ACHN (cell line): Measurements from ENCODE around the gene RASGRF2.
A peak's percentile ranks its signal among the peaks of the same experiment; 100 is the strongest.
"Not testable (repeated sequence)": the region's sequence is repeated elsewhere in the genome, so short reads cannot be mapped to it uniquely, and the experiment has no call there.

Experiments used
- DNase-seq: peaks from one replicate; pipeline ENCODE4 v3.0.0-alpha.2; 2015
- in situ Hi-C: cut with HindIII; loops from 2 replicates; pipeline ENCODE4 v1.10.0; 2017; ENCODE audit warnings: low sequenced_read_pairs, low pct_ligation_motif_present, low pct_unique_long_range_greater_than_20kb

The RASGRF2 gene

GRCh38 chr5:81044868-81045267 is 84.7 kb downstream of the RASGRF2 start:
- in situ Hi-C loops: no loop called here
- no peak for DNase-seq

DNA sequence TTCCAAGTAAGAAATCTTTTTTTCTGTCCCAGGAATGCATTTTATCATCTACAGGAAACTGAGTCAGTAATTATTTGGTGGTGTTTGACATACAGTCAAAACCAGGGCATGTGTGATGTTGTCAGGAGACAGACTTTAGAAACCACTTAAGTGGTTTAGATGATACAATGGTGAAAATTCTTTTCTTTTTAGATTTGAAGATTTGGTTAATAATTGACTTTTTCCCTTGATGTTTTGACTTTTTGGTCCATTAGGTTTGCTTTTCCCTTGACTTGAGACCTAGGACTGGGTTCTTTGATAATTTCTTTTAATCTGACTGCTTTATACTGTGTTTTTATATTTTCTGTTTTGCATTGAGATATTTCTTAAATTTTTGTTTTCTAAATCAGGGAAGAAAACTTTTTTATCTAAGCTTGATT is 85.2 kb downstream of the RASGRF2 start:
- peak; percentile 41 for DNase-seq
- in situ Hi-C loops: no loop called here

GRCh38 chr5:81046041-81046440 is 85.9 kb downstream of the RASGRF2 start:
- in situ Hi-C loops: no loop called here
- no peak for DNase-seq

DNA sequence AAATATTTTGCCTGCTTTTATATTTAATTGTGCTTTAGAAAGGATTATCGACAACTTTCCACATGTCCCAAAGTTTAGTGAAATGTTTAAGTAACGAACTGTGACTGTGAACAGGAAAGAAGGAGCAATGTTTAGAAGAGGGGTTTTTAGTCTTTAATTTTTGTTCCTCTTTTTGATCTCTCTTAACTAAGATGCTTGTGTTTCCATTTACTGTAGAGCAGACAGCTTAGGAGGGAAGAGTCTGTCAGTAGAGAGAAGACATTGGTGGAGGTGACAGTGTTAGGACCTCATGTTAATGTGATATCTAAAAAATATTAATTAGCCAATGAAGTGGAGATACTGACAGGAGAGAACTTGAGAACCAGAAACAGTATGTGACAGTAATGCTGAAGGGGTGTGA is 92.2 kb downstream of the RASGRF2 start:
- in situ Hi-C loops: no loop called here
- DNase-seq: no peak

DNA sequence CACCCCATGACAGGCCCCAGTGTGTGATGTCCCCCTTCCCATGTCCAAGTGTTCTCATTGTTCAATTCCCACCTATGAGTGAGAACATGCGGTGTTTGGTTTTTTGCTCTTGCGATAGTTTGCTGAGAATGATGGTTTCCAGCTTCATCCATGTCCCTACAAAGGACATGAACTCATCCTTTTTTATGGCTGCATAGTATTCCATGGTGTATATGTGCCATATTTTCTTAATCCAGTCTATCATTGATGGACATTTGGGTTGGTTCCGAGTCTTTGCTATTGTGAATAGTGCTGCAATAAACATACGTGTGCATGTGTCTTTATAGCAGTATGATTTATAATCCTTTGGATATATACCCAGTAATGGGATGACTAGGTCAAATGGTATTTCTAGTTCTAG is 93.1 kb downstream of the RASGRF2 start:
- in situ Hi-C loops, DNase-seq: not testable (repeated sequence)

- in situ Hi-C loops: no loop called here
- no peak for DNase-seq
Observed at GRCh38 chr5:81058121-81058520, 98.0 kb downstream of the RASGRF2 start.

DNA sequence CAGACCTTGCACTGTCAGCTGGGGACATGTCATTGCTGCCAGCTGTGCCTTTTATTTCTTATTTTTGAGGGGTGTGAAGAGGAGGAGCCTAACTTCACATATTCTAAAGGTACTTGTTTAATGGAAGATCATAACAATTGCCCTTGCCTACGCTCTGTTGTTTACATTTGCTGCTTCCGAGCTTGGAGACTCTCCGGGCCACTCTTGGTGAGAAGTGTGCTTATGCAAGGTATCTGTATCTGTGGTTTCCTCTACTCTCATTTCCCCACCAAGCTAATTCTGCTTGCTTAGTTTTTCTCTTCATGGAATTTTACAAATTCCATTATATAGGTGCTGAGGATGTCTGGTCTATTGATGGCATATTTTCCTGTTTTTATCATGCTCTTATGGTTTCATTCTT is 105.3 kb downstream of the RASGRF2 start:
- in situ Hi-C loops: no loop called here
- DNase-seq: no peak

DNA sequence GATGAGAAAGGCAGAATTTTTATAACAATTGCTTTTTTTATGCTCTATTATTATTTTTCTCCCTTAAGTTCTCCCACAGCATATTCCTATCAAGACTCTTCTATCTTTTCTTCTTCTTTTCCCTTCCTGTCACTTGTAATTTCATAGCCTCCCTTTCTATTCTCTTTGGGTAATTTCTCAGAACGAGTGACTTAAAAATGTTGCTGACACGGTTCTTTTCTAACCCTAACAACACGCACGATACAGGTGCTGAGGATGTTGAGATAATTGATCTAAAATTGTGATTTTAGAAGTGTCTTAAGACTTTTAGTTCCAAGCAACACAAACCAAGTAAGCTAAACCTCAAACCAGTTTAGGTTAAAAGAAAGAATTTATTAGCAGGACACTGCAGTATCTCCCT is 105.9 kb downstream of the RASGRF2 start:
- no peak for DNase-seq

DNA sequence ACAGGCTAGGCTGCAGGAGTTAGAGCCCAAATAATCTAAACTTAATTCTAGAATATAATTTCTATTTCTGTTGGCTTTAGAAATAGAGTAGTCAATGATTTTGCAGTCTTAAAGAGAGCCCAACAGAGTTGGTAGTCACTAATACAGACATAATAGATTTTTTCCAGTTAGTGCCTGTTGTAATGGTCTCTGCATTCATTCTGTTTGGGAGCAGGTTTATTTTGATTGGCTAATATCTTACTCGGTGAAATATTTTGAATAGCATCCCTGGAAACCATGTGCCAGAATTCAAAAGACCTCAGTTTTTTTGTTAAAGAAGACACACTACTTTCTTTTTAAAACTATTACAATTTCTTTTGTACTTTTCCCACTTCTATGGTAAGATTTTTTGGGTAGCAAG is 107.2 kb downstream of the RASGRF2 start:
- no peak for DNase-seq
- in situ Hi-C loops: no loop called here

More for the DNA sequence above, 105.9 kb downstream of the RASGRF2 start:
- in situ Hi-C loops: no loop called here

GRCh38 chr5:81068063-81068462 is 107.9 kb downstream of the RASGRF2 start:
- in situ Hi-C loops: no loop called here
- no peak for DNase-seq

DNA sequence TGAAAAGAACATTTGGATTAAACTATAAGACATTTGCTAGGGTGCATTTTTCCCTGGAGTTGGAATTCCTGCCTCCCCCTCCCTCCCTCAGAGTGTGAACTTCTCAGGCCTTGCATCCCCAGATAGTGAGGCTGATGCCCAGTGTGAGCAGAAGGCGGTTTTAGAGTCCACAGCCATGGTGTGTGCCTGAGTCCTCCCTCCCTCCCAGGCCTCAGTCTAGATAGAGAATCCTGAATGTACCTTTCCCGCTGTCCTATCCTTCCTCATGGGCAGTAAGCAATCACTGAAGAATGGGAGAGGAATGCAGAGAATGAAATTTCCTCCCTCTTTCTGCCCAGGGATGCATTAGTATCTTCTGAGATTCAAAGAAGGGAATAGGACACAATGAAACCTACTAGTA is 108.5 kb downstream of the RASGRF2 start:
- no peak for DNase-seq
- in situ Hi-C loops: no loop called here

GRCh38 chr5:81069990-81070389 is 109.8 kb downstream of the RASGRF2 start:
- in situ Hi-C loops: no loop called here
- DNase-seq: no peak

DNA sequence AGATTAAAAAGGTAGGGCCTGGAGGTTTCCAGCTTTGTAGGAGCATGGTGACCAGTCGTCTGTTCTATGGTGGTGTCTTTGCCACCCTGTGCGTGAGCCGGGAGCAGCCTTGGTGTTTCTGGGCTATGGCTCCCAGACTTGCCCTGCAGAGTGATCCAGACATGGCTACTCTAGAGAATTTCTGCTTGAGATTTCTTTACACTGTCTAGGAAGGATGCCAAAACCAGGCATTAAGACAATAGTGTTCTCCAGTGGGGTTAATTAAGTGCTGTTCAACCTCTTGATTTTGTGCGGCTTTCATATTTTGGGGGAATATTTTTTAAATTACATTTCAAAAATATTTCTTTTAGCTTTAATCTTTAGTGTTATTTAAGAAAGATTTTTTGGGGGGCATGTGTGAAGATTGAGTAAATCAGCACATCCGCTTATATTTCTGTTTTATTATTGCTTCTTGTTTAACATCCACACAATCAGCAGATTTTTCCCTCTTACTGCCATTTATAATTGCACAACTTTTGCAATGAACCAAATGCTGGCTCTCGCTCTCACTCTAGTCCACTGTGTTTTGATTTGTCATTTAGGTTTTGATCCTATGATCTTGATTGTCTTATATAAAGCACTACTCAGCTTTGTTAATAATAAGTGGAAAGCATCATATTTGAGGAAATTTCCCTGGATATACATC is 110.5 kb downstream of the RASGRF2 start:
- in situ Hi-C loops: no loop called here
- DNase-seq: no peak

- no peak for DNase-seq
- in situ Hi-C loops: no loop called here
Observed at GRCh38 chr5:81075041-81075440, 114.9 kb downstream of the RASGRF2 start.

DNA sequence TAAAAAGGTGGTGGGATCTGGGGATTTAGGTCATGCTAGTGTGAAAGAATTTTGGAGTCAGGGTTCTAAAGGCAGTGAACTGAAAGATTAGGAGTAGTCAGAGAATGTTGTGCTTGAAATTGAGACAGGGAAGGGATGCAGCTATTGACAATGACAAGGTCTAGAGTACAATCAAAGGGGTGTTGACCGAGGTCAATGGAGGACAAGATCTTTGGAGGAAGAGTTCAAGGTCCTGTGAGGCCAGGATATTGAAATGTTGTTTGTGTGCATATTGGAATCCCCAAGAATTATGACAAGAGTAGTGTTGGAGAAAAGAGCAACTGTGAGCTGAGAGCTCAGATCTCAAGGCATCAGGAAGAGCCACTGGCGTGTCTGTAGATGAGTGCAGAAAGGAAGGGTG is 116.9 kb downstream of the RASGRF2 start:
- in situ Hi-C loops: no loop called here

DNA sequence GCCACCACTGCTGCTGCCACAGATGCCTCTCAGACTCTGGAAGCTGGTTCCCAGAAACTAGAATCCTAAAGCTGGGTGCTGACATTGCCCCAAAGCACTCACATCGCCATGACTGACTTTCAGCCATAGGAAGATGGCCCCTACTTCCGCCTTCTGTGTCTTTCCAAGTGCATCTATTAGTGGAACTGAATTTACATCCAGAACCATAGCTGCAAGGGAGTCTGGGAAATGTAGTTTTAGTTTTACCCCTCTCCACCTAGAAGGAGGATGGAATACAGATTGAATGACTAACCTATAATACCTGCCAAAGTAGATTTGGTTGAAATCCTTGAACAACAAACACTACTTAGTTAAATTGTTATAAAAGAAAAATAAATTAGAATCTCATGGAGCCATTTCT is 118.8 kb downstream of the RASGRF2 start:
- no peak for DNase-seq
- in situ Hi-C loops: no loop called here

More for the DNA sequence above, 116.9 kb downstream of the RASGRF2 start:
- DNase-seq: no peak

DNA sequence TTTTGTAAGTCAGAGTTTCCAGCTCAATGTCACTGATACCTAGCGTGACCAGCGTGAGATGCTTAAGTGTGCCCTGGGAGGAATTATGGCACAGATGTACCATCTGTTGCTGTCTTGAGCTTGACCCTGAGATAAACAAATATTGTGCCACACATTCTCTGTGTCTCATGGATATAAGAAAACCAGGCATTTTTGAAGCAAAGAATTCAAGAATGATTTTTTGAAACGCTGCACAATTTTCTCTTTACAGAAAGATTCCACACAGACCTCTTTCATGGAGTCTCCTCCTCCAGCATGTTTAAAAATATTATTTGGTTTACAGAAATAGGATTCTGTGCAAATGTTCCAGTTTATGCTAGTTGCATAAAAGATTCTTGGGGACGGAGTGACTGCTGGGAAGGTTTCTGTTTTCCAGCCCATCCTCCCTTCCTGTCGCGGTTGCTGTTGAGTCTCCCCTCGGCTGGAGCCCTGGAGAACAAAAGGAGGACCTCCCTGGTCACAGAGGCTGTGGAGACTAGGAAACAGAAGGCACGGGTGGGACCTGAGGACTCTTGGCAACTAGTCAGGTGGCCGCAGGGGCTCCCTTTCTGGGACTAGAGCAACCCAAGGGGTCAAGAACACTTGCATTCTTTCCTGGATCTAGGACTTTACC is 120.8 kb downstream of the RASGRF2 start:
- no peak for DNase-seq
- in situ Hi-C loops: no loop called here

GRCh38 chr5:81081461-81081835 is 121.3 kb downstream of the RASGRF2 start:
- in situ Hi-C loops: no loop called here

DNA sequence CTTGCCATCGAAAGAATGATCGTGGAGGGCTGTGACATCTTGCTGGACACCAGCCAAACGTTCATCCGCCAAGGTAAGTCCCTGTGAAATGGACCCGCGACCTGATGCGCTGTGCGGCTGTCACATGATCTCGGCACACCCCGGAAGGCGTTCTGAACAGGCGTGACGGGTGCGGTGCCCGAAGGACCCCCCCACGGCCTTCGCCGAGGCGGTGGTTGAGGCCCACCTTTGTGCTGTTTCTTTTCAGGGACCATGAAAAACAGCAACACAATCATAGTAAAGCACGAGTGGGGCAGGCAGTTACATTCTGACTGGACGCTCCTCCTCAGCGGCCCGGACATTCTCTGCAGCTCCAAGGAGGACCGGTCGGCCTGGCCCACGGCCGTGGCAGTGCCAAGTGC is 126.7 kb downstream of the RASGRF2 start:
- in situ Hi-C loops: no loop called here
- no peak for DNase-seq

More at GRCh38 chr5:81081461-81081835, 121.3 kb downstream of the RASGRF2 start:
- DNase-seq: no peak

DNA sequence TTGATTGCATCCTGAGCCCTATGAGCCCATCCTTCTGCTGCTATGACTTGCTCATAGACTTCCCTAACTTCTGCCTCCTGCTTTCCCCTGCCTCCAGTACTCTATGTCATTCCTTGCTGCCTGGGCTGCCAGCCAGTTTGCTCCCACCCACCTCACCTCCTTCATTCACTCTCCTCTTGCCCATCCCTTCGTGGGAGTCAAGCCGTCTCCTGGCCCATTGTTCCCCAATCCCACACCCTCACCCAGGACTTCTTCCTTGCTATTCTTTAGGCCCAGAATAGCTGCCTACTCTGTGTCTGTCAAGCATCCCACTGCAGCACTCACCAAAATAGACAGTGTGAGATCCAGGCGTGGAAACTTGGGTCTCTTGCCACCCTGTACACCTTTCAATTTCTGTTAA is 131.0 kb downstream of the RASGRF2 start:
- no peak for DNase-seq
- in situ Hi-C loops: no loop called here
